MCF 10A (cell line): ENCODE data around the gene GSC2. TPM values are rescaled to one million over a fixed set of nuclear protein-coding genes. Genes with fewer than 3 reads are reported as not detected.
A peak's percentile ranks its signal among the peaks of the same experiment; 100 is the strongest.

ENCODE experiments used
- BruUV-seq: library from RNA; stranded (reverse); fragments of 400-500 nt; replicated peaks from 2 replicates; lab custom pipeline; 2021; lab: Mats Ljungman, UMichigan
- CTCF ChIA-PET: fragments of 300-600 bp; sonication (Branson Sonifier 250); formaldehyde crosslinking; extraction: SDS; loops from one replicate; lab custom pipeline; 2021; ENCODE audit warnings: antibody characterized with exemption, inconsistent platforms; lab: Yijun Ruan, JAX
- POLR2A ChIA-PET: fragments of 300-600, 350-650 bp; sonication (Branson Sonifier 250); formaldehyde crosslinking; extraction: SDS; loops from one replicate; lab custom pipeline; 2020; ENCODE audit warnings: antibody characterized with exemption, inconsistent platforms; lab: Yijun Ruan, JAX
- DNase-seq: peaks from one replicate; pipeline ENCODE4 v3.0.0-alpha.2; 2018; ENCODE audit not compliant: unreplicated experiment
- H3K27ac Mint-ChIP-seq: one replicate; pipeline ENCODE4 v1.8.0; 2022; ENCODE audit warnings: mild to moderate bottlenecking, low read depth, mixed read lengths; ENCODE audit not compliant: unreplicated experiment
- H3K27me3 Mint-ChIP-seq: one replicate; pipeline ENCODE4 v1.8.0; 2022; ENCODE audit warnings: mixed read lengths; ENCODE audit not compliant: insufficient read depth, unreplicated experiment
- H3K36me3 Mint-ChIP-seq: one replicate; pipeline ENCODE4 v1.8.0; 2022; ENCODE audit warnings: mild to moderate bottlenecking, moderate library complexity, mixed read lengths; ENCODE audit not compliant: insufficient read depth, unreplicated experiment
- H3K4me1 Mint-ChIP-seq: one replicate; pipeline ENCODE4 v1.8.0; 2022; ENCODE audit warnings: mixed read lengths; ENCODE audit not compliant: insufficient read depth, unreplicated experiment
- H3K4me3 Mint-ChIP-seq: one replicate; pipeline ENCODE4 v1.8.0; 2022; ENCODE audit warnings: mild to moderate bottlenecking, moderate library complexity, mixed read lengths; ENCODE audit not compliant: unreplicated experiment
- H3K9me3 Mint-ChIP-seq: one replicate; pipeline ENCODE4 v1.8.0; 2022; ENCODE audit warnings: mixed read lengths; ENCODE audit not compliant: unreplicated experiment
- CTCF ChIP-seq: fragments of 200-600 bp; IDR thresholded peaks from one replicate; pipeline ENCODE4 v1.8.0; 2022; ENCODE audit warnings: antibody characterized with exemption, mild to moderate bottlenecking; ENCODE audit not compliant: unreplicated experiment
- intact Hi-C: fragments of 100-400 bp; cut with micrococcal nuclease; formaldehyde crosslinking; loops from 2 replicates; pipeline ENCODE4 v1.14.1; 2022
- total RNA-seq: library from RNA; stranded (reverse); gene quantifications from 2 replicates; pipeline ENCODE4 v1.2.3, GENCODE V29; 2022

Gene GSC2
- total RNA-seq, 1 experiment from 2014 or later, result not detected

GRCh38 chr22:19105867-19106802, 44.0 kb downstream of the GSC2 start:
- H3K4me1 Mint-ChIP-seq, result peaks cover 29% of the 10 kb centered on the region
- H3K4me3 Mint-ChIP-seq, result no peak overlapping the region
- no peaks in the 10 kb centered on the region for H3K9me3 Mint-ChIP-seq
- H3K27me3 Mint-ChIP-seq, result no peaks in the 10 kb centered on the region
- TF ChIP-seq CTCF, result peak; percentile 20
- POLR2A ChIA-PET, result interaction anchor here (3.1 kb wide), 1 partner anchor 16 kb away, joined by 15 read pairs; the partner anchor contains the start of gene DGCR2
- intact Hi-C loops, result no loop called here
- DNase-seq, result peak; percentile 35
- CTCF ChIA-PET, result interaction anchor here (0.7 to 1.2 kb wide), 2 partner anchors 8 to 20 kb away, joined by 3 to 6 read pairs; no protein-coding TSS in a partner anchor
- H3K27ac Mint-ChIP-seq, result no peak overlapping the region
- H3K36me3 Mint-ChIP-seq, result peaks cover 7% of the 10 kb centered on the region
- BruUV-seq, result no TSS peak

GRCh38 chr22:19105456-19105855, 44.6 kb downstream of the GSC2 start:
- intact Hi-C loops, result no loop called here
- ChIA-PET POLR2A (no interaction called here), CTCF (no interaction called here)
- H3K27me3 Mint-ChIP-seq, result no peaks in the 10 kb centered on the region
- no peak for DNase-seq
- H3K36me3 Mint-ChIP-seq, result peaks cover 7% of the 10 kb centered on the region
- no peak overlapping the region for H3K4me3 Mint-ChIP-seq
- BruUV-seq, result no TSS peak
- H3K27ac Mint-ChIP-seq, result no peak overlapping the region
- no peaks in the 10 kb centered on the region for H3K9me3 Mint-ChIP-seq
- no peak for TF ChIP-seq CTCF
- peaks cover 29% of the 10 kb centered on the region for H3K4me1 Mint-ChIP-seq

DNA sequence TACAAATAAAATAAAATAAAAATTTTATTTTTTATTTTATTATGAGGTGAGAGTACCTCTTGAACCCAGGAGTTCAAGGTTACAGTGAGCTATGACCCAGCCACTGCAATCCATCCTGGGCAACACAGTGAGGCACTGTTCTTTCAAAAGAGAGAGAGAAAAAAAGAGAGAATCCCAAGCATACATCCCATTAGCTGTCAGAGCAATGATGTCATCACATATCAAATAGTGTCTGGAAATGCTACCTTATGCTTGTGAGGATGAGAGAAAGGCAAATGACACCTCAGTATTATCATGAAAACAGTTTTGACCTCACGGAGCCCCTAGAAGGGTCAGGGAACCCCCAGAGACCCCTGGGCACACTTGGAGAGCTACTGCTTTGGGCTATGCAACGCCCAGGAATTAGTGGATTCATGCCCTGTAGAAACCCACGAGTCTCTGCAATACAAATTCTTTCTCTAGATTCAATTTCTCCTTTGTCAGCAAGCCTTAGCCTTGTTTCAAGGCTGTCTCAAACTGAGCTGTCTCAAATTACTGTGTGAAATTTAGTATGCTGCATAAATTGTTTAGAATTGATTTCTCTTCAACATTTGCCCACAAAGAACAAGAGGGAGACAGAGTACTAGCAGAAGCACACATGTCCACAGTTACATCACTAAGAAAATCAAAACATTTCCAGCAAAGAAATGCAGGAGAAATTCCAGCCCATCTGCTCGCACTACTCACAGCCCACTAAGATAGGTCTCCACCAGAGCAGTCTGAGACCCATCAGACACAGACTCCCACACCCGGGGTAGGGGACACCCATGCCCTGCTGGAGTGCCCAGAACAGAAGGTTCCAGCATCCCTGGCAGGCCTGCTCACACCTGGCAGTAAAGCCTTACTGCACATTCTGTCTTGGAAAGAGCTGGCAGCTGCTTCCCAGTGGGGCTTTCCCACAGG, 45.9 kb downstream of the GSC2 start:
- no TSS peak for BruUV-seq
- Mint-ChIP-seq H3K9me3 (no peaks in the 10 kb centered on the region), H3K27ac (no peak overlapping the region), H3K27me3 (no peaks in the 10 kb centered on the region), H3K4me3 (no peak overlapping the region), H3K4me1 (peaks cover 20% of the 10 kb centered on the region), H3K36me3 (peaks cover 12% of the 10 kb centered on the region)
- CTCF ChIA-PET, result interaction anchor here (0.6 to 0.8 kb wide), 3 partner anchors 11 to 75 kb away, joined by 3 to 5 read pairs (median 4); no protein-coding TSS in a partner anchor
- POLR2A ChIA-PET, result interaction anchor here (0.7 kb wide), 1 partner anchor 1323 kb away, joined by 3 read pairs; no protein-coding TSS in a partner anchor
- no peak for TF ChIP-seq CTCF
- intact Hi-C loops, result no loop called here
- no peak for DNase-seq
